HG03354 (cell line): ENCODE results near the gene GRWD1.

Experiments
- ATAC-seq: cut with Tn5 transposase; IDR thresholded peaks from one replicate; pipeline ENCODE4 v1.9.1; 2021; ENCODE audit warnings: mild to moderate bottlenecking; ENCODE audit not compliant: unreplicated experiment, poor library complexity, severe bottlenecking

Gene GRWD1

DNA sequence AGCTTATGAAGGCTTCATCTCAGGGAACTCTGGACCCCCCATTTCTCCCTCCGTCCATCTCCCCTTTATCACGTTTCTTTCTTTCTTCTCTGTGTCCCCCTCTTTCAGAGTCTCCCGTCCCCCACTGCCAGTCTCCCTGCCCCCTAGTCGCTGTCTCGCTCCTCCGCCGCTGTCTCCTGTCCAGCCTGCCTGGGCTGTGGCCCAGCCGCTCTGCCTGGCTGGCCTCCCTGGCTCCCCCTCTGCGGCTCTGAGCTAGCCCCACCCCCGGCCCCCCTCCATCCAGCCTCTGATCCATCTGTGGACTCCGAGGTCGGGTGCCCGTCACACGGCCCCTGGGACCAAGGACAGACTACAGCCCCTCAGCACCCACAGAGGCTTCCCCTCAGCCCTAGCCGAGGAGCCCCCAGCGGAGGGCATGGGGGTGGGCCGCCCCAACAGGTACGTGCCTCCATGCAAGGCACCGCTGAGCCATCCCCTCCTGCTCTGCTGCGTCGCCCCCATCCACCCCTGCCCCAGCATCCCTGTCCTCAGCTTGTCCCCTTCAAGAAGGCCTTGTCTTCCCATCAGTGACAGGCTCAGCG is 8.5 kb downstream of the GRWD1 start:
- no peak for ATAC-seq

DNA sequence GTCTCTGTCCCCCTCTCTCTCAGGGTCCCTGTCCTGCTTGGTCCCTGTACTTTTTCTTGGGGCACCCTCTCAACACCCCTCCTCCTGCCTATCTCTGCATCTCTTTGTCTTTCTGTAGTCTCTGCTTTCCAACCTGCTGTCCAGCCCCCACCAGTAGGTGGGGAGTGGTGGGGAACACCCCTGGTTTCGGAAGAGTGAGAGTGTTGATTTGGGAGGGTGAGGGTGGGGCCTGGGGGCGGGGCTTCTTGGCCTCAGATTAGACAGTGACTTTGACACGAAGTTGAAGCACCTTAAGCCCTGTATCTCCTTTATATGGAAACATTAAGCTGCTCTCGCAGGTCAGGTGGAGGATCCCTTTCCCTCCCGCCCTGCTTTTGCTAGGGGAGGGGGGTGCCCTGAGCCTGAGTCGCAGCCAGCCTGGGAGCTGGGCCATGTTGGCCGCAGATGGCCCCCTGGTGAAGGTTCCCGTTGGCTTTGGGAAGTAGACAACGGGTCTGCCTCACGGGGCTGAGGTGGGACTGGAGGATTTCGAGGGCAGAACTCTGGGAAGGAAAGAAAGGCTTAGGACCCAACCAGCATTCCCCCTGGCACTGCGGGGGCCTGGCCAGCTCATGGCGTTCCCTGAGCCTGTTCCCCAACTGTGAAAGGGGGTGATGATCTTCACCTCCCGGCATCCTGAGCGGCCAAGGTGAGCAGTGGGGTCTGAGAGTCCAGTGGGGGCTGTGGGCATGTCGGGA is 9.6 kb downstream of the GRWD1 start, which contains the start of gene KCNJ14:
Gene KCNJ14, plus strand, starts transcription at position 404 of the 737 bp plus-strand sequence. CDS start 6,151 bp downstream, outside the sequence.
- ATAC-seq = no peak

DNA sequence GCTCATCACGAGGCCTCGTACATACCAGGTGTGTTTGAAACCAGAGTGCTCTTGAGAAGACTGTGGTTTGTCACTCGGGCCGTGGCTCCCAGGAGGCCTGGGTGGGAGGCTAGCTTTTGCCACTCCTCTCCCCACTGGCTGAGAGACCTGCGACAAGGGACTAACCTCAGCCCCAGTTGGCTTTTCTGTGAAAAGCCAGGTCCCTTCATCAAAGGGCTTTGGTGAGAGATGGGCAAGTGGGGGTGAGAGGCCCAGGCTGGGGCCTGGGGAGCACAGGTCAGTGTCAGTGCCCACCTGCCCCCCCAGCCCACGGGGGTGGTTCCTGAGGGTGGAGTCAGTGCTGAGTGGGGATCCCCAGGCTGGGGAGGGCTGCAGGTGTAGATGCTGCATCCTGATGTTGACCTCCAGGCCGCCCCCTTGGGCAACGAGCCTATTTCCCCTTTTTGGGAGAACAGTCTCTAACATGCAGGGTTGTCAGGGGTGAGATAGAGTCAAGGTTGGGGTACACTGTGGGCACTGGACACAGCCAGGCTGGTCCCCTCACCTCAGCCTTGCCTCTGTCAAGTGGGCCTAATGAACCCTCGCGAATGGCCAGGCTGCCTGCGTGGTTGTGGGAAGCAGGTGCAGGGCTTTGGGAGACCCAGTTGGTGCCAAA is 10.3 kb downstream of the GRWD1 start:
- no peak for ATAC-seq

DNA sequence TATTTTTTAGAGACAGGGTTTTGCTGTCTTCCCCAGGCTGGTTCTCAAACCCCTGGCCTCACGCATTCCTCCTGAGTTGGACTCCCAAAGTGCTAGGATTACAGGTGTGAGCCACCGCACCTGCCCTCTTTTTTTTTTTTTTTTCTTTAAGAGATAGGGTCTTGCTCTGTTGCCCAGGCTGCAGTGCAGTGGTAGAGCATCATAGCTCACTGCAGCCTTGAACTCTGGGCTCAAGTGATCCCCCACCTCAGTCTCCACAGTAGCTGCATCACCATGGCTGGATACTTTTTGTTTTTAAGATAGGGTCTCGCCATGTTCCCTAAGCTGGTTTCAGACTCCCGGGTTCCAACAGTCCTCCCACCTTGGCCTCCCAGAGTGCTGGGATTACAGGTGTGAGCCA is 11.1 kb downstream of the GRWD1 start:
- ATAC-seq = no peak

DNA sequence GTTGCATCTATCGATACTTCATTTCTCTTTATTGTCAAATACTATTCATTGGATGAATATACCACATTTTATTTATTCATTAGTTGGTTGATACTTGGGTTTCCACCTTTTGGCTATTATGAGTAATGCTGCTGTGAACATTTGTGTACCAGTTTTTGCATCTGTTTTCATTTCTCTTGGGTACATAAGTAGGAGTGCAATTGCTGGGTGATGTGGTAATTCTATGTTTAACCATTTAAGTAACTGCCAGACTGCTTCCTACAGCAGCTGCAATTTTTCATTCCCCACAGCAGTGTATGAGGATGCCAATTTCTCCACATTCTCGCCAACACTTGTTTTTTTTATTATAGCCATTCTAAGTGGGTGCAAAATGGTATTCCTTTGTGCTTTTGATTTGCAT is 12.2 kb downstream of the GRWD1 start:
- ATAC-seq = no peak

DNA sequence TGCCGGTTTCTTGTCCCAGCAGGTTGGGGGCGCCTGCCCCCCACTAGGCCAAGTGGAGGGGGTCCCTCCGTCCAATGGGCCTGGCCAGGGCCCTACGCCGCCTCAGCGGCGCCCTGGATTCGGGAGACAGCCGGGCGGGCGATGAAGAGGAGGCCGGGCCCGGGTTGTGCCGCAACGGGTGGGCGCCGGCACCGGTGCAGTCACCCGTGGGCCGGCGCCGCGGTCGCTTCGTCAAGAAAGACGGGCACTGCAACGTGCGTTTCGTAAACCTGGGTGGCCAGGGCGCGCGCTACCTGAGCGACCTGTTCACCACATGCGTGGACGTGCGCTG is 15.8 kb downstream of the GRWD1 start:
- no peak for ATAC-seq

DNA sequence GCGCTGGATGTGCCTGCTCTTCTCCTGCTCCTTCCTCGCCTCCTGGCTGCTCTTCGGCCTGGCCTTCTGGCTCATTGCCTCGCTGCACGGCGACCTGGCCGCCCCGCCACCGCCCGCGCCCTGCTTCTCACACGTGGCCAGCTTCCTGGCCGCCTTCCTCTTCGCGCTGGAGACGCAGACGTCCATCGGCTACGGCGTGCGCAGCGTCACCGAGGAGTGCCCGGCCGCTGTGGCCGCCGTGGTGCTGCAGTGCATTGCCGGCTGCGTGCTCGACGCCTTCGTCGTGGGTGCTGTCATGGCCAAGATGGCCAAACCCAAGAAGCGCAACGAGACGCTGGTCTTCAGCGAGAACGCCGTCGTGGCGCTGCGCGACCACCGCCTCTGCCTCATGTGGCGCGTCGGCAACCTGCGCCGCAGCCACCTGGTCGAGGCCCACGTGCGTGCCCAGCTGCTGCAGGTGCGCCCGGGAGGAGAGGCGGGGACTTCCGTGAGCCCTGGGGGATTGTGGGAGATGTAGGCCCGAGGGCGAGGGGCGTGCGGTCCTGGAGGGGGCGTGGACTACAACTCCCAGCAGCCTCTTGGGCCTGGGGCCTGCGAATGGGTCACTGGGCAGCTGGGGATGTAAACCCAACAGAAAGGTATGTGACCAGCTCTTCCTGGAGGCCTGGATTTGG is 16.3 kb downstream of the GRWD1 start:
- ATAC-seq = no peak

DNA sequence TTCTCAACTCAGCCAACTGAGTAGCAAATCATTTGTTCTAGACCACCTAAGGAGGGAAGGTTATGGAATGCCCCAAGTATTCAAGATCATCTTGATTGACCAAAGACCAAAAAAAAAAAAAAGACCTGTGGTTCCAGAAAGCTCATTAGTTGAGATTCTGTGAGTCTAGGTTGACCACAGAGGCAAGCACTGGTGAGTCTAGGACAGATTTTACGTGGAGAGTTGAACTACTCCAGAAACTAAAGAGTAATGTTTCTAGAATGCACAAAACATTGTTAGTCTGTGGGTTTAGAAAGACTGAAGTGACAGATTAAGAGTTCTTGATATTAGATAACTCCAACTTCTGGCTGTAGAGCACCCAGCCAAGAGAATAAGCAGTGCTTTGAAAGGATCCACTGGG is 19.4 kb downstream of the GRWD1 start:
- no peak for ATAC-seq

DNA sequence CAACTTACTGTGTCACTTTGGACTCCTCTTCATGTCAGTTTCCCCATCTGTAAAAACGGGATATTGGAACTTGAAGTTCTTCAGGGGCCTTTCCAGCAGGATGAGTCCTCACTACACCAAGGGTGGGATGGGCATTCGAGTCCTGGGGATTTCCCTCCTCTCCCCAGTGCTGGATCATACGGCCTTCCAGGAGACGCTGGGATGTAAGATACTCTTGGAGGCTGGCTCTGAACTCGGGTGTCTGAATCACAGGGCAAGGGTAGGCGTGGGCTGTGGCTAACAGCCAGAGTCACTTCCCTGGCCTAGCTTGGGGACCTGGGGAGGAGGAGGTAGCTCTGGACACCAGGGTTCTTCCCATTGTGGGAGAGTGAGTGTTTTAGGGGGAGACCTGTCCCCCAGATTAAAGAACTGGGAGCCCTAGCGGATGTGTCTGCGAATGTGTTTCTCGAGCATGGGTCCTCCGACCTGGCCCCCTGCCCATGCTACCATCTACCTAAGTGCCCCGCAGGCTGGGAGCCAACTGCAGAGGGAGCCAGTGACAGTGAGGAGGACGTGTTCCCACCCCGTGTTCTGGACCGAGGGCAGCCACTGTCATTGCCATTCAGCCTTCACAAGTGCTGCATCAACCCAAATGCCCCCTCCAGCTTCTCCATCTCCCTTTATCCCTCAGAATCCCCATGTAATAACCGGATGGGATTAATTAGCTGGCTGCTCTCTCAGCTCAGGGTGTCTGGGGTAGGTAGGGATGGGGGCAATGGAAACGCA is 21.0 kb downstream of the GRWD1 start:
- no peak for ATAC-seq

DNA sequence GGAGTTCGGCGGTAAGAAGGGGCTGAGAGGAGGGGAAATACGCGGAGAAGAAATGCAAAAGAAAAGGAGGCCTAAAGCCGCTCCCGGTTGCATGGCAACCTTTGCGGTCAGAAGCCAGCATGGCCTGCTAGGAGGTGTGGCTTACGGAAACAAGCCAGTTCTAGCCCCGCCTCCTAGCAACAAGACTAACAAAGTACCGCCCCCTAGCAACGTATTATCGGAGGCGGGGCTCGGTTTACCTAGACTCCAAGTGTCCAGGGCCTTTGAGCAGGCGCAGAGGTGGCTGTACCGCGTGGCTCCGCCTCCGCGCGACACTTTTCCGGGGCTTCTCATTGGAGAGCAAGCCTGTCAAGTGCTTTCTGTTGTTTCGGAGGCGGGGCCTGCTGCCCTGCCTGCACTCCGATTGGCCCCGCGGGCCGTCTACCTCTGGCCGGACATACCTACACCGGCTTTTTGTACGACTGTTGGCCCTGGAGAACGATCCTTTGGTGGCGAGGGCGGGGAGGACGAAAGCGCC is 23.0 kb downstream of the GRWD1 start:
- ATAC-seq = peak; percentile 88

DNA sequence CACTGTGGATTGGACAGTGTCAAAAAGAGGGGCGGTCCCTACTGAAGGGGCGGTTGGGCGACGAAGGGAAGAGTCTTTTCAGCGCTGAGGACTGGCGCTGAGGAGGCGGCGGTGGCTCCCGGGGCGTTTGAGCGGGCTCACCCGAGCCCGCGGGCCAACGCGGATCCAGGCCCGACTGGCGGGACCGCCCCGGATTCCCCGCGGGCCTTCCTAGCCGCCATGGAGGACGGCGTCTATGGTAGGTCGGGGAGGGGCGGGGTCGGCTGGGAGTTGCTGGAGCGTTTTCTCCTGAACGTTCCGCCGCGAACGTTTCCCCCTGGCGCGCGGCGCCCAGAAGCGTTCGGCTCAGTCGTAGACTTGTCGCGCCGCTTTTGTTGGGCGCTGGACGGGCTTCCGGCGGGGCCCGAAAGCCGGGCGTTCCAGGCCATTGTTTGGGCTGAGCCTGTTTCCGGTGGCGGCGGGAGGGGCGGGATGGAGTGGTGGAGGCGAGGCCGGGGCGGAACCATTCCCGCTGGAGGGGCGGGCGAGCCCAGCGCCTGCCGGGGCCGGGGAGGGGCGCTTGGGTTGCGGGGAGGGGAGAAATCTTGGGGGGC is 23.6 kb downstream of the GRWD1 start, which contains the start of gene CYTH2:
Gene CYTH2, plus strand, starts transcription at position 81 of the 593 bp plus-strand sequence. Its CDS starts 139 bp downstream, at position 220.
- peak; percentile 18 for ATAC-seq

DNA sequence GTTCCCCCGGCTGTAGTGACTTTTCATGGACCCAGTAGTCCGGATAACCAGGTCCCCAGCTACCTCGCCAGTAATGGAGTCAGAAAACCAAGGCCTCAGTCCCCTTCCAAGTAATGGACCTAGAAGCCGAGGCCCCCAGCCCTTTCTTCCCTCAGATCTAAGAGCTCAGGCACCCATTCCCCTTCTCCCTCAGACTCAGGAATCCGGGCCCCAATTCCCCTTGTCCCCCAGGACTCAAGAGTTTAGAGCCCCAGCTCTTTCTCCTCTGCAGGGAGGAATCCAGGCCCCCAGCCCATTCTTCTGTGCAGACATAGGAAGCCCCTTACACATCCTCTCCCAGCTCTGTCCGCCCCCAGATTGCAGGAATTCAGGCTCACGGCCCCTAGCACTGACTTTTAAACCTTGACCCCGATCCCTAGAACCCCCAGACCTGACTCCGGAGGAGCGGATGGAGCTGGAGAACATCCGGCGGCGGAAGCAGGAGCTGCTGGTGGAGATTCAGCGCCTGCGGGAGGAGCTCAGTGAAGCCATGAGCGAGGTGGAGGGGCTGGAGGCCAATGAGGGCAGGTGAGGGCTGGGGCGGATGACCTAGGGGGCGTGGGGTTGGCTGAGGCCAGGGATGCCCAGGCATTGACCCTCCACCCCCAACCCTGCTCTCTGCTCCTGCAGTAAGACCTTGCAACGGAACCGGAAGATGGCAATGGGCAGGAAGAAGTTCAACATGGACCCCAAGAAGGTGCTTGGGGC is 24.3 kb downstream of the GRWD1 start:
- ATAC-seq = no peak

DNA sequence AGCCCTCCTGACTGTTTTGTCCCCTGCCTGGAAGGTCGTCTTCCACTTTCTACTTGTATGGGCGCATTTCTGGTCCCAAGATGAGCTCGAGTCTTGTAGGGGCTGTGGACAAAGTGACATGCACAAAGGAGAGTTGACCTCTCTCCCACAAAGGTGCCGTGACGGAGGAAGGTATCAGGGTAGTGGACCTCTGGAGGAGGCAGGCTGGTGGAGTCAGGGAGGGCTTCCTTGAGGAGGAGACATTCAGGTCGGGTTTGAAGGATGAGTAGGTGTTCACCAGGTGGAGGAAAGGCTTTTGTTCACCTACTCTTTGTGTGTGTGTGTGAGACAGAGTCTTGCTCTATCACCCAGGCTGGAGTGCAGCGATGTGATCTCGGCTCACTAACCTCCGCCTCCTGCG is 25.1 kb downstream of the GRWD1 start:
- ATAC-seq = no peak

DNA sequence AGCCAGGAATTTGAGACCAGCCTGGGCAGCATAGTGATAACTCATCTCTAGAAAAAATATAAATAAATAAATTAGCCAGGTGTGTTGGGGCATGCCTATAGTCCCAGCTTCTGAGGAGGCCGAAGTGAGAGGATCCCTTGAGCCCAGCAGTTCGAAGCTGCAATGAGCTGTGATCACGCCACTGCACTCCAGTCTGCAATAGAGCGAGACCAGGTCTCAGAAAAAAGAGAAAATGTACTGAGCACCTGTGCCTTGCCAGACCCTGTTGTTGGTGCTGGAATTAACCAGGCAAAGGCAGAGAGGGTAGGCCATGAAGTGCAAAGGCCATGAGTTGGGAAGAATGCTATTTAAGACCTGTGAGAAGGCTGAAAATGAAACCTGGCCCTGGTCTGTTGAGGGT is 26.1 kb downstream of the GRWD1 start:
- ATAC-seq = no peak

DNA sequence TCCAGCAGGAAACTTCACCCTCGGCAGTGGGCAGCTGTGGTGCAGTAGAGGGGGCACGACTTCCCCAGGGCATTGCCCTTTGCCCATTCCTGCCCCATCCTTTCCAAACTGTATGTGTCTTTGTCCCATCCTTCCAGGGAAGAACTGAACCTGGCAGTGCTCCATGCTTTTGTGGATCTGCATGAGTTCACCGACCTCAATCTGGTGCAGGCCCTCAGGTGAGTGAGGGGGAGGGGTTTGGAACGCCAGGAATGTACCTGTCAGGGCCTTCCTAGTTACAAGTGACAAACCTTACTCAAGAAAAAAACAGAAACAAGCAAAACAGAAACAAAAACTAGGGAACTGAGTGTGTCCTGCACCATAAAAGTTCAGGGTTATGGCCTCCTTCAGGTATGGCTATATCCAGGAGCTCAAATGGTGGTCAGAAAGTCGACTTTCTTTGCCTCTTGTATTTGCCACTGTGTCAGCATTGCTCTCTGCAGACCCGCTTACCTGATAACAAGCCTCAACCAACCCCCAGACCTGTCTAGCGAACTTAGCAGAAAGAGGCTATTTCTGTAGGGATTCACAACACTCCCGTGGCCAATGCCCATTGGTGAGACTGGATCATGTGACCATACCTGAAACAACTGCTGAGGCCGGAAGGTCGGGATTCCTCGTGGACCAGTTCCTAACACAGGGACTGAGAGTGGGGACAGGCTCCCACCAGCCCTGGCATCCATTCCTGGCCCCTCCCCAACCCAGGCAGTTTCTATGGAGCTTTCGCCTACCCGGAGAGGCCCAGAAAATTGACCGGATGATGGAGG is 27.6 kb downstream of the GRWD1 start:
- ATAC-seq = no peak

DNA sequence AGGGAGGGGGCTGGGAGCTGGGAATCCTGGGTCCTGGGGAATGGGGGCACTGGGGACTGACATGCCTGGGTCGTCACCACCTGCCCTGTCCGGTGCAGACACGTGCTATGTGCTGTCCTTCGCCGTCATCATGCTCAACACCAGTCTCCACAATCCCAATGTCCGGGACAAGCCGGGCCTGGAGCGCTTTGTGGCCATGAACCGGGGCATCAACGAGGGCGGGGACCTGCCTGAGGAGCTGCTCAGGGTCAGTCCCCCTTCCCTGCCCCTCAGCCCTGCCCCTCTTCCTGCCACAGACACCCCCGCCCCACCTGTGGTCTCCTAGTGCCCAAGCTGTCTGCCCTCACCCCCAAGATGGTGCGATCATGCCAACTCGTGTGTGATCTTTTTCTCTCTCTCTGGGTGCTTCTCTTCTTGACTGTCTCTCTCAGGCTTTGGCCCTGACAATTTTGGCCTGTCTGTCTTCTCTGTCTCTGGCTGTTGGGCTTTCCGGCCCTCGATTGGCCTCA is 28.4 kb downstream of the GRWD1 start:
- no peak for ATAC-seq

DNA sequence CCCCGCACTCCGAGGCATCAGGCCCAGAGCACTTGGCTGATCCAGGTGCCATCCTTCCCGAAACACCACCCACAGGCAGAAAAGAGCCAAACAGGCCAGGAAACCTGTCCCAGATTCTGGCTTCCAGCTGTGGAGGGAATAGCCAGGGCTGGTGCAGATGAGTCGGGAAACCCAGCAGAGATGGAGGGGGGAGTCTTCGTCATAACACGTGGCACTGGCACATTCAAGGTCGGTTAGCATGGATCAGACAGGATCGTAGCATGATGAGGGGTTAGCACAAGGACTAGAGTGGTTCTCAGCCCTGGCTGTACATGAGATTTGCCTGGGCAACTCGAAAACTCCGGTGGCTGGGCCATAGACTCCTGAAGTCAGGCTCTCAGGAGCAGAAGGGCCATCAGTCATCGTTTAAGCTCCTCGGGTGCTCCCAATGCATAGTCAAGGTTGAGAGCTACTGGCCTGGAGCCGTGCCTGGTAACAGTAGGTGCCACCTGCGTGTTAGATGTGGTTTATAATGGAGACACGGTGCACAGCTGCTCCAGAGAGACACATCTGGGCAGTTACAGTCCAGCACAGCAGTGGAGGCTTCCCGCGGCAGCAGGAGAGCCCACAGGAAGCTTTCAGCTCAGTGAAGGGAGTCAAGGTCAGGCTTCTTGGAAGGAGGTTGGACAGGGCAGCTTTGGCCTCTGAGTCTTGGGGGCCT is 29.7 kb downstream of the GRWD1 start:
- ATAC-seq = no peak
